HG03135 (cell line): ENCODE measurements around the gene GH2.
"Not testable (repeated sequence)": the region's sequence is repeated elsewhere in the genome, so short reads cannot be mapped to it uniquely, and the experiment has no call there.

Experiments used
- ATAC-seq: cut with Tn5 transposase; IDR thresholded peaks from one replicate; pipeline ENCODE4 v1.9.1; 2021; ENCODE audit warnings: mild to moderate bottlenecking, moderate library complexity; ENCODE audit not compliant: unreplicated experiment

The GH2 gene

GRCh38 chr17:63881935-63882601 is at the start of gene GH2:
Gene GH2 (minus strand): TSS chr17:63881944. CDS start chr17:63881801, 143 bp downstream.
- no peak for ATAC-seq

- no peak for ATAC-seq
Observed at GRCh38 chr17:63930951-63931575, 49.3 kb upstream of the GH2 start.

- no peak for ATAC-seq
Observed at GRCh38 chr17:63929860-63930766, 48.4 kb upstream of the GH2 start.

GRCh38 chr17:63928966-63929695 is 47.4 kb upstream of the GH2 start:
- ATAC-seq = no peak

GRCh38 chr17:63928172-63928666 is 46.5 kb upstream of the GH2 start:
- no peak for ATAC-seq

- no peak for ATAC-seq
Observed at GRCh38 chr17:63927464-63928171, 45.9 kb upstream of the GH2 start.

GRCh38 chr17:63926164-63926563 is 44.4 kb upstream of the GH2 start:
- no peak for ATAC-seq

- ATAC-seq = no peak
Observed at GRCh38 chr17:63925615-63926014, 43.9 kb upstream of the GH2 start.

- ATAC-seq = not testable (repeated sequence)
Observed at GRCh38 chr17:63922402-63922801, 40.7 kb upstream of the GH2 start.

- not testable (repeated sequence) for ATAC-seq
Observed at GRCh38 chr17:63920779-63921178, 39.0 kb upstream of the GH2 start.

- ATAC-seq = not testable (repeated sequence)
Observed at GRCh38 chr17:63920050-63920449, 38.3 kb upstream of the GH2 start.

GRCh38 chr17:63919311-63919723 is 37.6 kb upstream of the GH2 start:
- no peak for ATAC-seq

GRCh38 chr17:63918789-63919305 is 37.1 kb upstream of the GH2 start, which contains the start of gene GH1:
Gene GH1 (minus strand): TSS chr17:63918839. CDS start chr17:63918776, 63 bp downstream.
- not testable (repeated sequence) for ATAC-seq

GRCh38 chr17:63918305-63918704 is 36.6 kb upstream of the GH2 start:
- ATAC-seq = no peak

- no peak for ATAC-seq
Observed at GRCh38 chr17:63917646-63918045, 35.9 kb upstream of the GH2 start.

GRCh38 chr17:63917206-63917605 is 35.5 kb upstream of the GH2 start:
- ATAC-seq = not testable (repeated sequence)

- no peak for ATAC-seq
Observed at GRCh38 chr17:63916566-63917185, 34.9 kb upstream of the GH2 start.

- not testable (repeated sequence) for ATAC-seq
Observed at GRCh38 chr17:63915753-63916152, 34.0 kb upstream of the GH2 start.

GRCh38 chr17:63914471-63914870 is 32.7 kb upstream of the GH2 start:
- ATAC-seq = no peak
